A549 (cell line): ENCODE results near the gene GPR176.

ENCODE experiments used
- EP300 ChIP-seq, 2 experiments: fragments of >200 bp; sonication (Bioruptor Twin); formaldehyde crosslinking; IDR thresholded peaks; 2 replicates in 1 of 2; 3 replicates in 1 of 2; pipeline ENCODE4 v1.6.1; 2016 to 2017
- ESRRA ChIP-seq: fragments of 150-350 bp; IDR thresholded peaks from 2 replicates; pipeline ENCODE4 v1.6.1; 2014; ENCODE audit warnings: mild to moderate bottlenecking, low read length, borderline replicate concordance
- JUNB ChIP-seq: fragments of >200 bp; sonication (Bioruptor Twin); formaldehyde crosslinking; IDR thresholded peaks from 2 replicates; pipeline ENCODE4 v1.6.1; 2016
- KDM5A ChIP-seq: fragments of 200-600 bp; sonication (generic); IDR thresholded peaks from 2 replicates; pipeline ENCODE4 v1.6.1; 2016; ENCODE audit warnings: antibody characterized with exemption, mild to moderate bottlenecking
- POLR2A ChIP-seq: IDR thresholded peaks from 2 replicates; pipeline ENCODE4 v1.6.1; 2012; ENCODE audit warnings: mild to moderate bottlenecking, low read length
- RARB ChIP-seq: fragments of 250-450 bp; sonication (Bioruptor Pico); IDR thresholded peaks from 2 replicates; pipeline ENCODE4 v1.8.0; 2021; ENCODE audit warnings: mild to moderate bottlenecking, moderate library complexity
- TF ChIP-seq, protein P1 (sequence below): fragments of >200 bp; sonication (Bioruptor Twin); formaldehyde crosslinking; IDR thresholded peaks from 3 replicates; pipeline ENCODE4 v1.5.1; 2016

DNA sequence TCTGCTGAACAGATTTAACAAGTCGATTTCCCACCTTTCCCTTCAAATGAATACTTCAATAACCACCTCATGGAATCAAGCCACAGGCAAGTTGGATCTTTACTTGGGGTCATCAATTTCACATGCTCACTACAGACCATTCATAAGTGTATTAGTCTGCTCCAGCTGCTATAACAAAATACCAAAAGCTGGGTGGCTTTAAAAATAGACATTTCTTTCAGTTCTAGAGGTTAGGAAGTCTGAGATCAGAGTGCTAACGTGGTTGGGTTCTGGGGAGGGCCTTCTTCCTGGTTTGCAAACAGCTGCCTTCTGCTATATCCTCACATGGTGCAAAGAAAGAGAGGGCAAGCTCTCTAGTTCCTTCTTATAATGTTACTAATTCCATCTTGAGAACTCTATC, 5.1 kb downstream of the GPR176 start:
- TF ChIP-seq KDM5A = no peak
- no peak for TF ChIP-seq RARB (CRISPR knock-in tag)
- TF ChIP-seq, protein P1, sequence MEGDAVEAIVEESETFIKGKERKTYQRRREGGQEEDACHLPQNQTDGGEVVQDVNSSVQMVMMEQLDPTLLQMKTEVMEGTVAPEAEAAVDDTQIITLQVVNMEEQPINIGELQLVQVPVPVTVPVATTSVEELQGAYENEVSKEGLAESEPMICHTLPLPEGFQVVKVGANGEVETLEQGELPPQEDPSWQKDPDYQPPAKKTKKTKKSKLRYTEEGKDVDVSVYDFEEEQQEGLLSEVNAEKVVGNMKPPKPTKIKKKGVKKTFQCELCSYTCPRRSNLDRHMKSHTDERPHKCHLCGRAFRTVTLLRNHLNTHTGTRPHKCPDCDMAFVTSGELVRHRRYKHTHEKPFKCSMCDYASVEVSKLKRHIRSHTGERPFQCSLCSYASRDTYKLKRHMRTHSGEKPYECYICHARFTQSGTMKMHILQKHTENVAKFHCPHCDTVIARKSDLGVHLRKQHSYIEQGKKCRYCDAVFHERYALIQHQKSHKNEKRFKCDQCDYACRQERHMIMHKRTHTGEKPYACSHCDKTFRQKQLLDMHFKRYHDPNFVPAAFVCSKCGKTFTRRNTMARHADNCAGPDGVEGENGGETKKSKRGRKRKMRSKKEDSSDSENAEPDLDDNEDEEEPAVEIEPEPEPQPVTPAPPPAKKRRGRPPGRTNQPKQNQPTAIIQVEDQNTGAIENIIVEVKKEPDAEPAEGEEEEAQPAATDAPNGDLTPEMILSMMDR = no peak
- TF ChIP-seq ESRRA = no peak
- TF ChIP-seq EP300 (IDR thresholded peaks at IDR 0.05) = no peak
- TF ChIP-seq JUNB = no peak
- no peak for TF ChIP-seq POLR2A
